ENCODE data around the gene NRG3.

- TF ChIP-seq CTCF (IDR thresholded peaks at IDR 0.05) (no peak), POLR2A (IDR thresholded peaks at IDR 0.05) (no peak)
Observed at GRCh38 chr10:82453678-82454293, 578.8 kb downstream of the NRG3 start.
